WERI-Rb-1 (cell line): ENCODE results near the gene CHD5.
"Not testable (repeated sequence)": the region's sequence is repeated elsewhere in the genome, so short reads cannot be mapped to it uniquely, and the experiment has no call there.

ENCODE experiments used
- DNase-seq: peaks from one replicate; pipeline ENCODE4 v3.0.0-alpha.2; 2020
- H3K27ac ChIP-seq: fragments of 250-450 bp; sonication (Bioruptor Pico); 2 replicates; pipeline ENCODE4 v1.5.1; 2020; ENCODE audit warnings: mild to moderate bottlenecking, moderate library complexity
- H3K27me3 ChIP-seq: fragments of 250-450 bp; sonication (Bioruptor Pico); 2 replicates; pipeline ENCODE4 v1.5.1; 2021; ENCODE audit warnings: mild to moderate bottlenecking, low read depth, moderate library complexity; ENCODE audit not compliant: insufficient read depth, severe bottlenecking
- H3K36me3 ChIP-seq: fragments of 250-450 bp; sonication (Bioruptor Pico); 2 replicates; pipeline ENCODE4 v1.5.1; 2020; ENCODE audit warnings: mild to moderate bottlenecking, moderate library complexity
- H3K4me3 ChIP-seq: 2 replicates; pipeline ENCODE4 v1.5.1; 2011; ENCODE audit warnings: low read depth, mild to moderate bottlenecking, control low read depth, low read length
- H3K9me3 ChIP-seq: fragments of 250-450 bp; sonication (Bioruptor Pico); 2 replicates; pipeline ENCODE4 v1.5.1; 2021; ENCODE audit warnings: mild to moderate bottlenecking, moderate library complexity; ENCODE audit not compliant: severe bottlenecking
- CTCF ChIP-seq: IDR thresholded peaks from 2 replicates; pipeline ENCODE4 v1.5.1; 2011; ENCODE audit warnings: low read depth, mild to moderate bottlenecking, control low read depth, inconsistent platforms, low read length

CHD5 gene

GRCh38 chr1:6077506-6077905 is 102.6 kb downstream of the CHD5 start:
- Histone ChIP-seq H3K27me3 (no peaks in the 10 kb centered on the region), H3K36me3 (peaks cover 5% of the 10 kb centered on the region), H3K4me3 (no peak overlapping the region), H3K27ac (no peak overlapping the region), H3K9me3 (no peaks in the 10 kb centered on the region)
- no peak for DNase-seq
- no peak for TF ChIP-seq CTCF

- not testable (repeated sequence) for H3K9me3 ChIP-seq, H3K36me3 ChIP-seq, H3K4me3 ChIP-seq, DNase-seq, H3K27ac ChIP-seq, H3K27me3 ChIP-seq
Observed at GRCh38 chr1:6077061-6077460, 103.1 kb downstream of the CHD5 start.

GRCh38 chr1:6075748-6076147 is 104.4 kb downstream of the CHD5 start:
- H3K27ac ChIP-seq = no peak overlapping the region
- peaks cover 5% of the 10 kb centered on the region for H3K36me3 ChIP-seq
- DNase-seq = no peak
- TF ChIP-seq CTCF = no peak
- no peaks in the 10 kb centered on the region for H3K27me3 ChIP-seq
- no peak overlapping the region for H3K4me3 ChIP-seq
- no peaks in the 10 kb centered on the region for H3K9me3 ChIP-seq

- peaks cover 5% of the 10 kb centered on the region for H3K36me3 ChIP-seq
- no peaks in the 10 kb centered on the region for H3K9me3 ChIP-seq
- no peak for TF ChIP-seq CTCF
- H3K27me3 ChIP-seq = no peaks in the 10 kb centered on the region
- no peak overlapping the region for H3K4me3 ChIP-seq
- peak overlapping the region; percentile 40 for H3K27ac ChIP-seq
- no peak for DNase-seq
Observed at GRCh38 chr1:6074192-6074901, 105.8 kb downstream of the CHD5 start.

GRCh38 chr1:6073480-6074053 is 106.6 kb downstream of the CHD5 start:
- no peak overlapping the region for H3K4me3 ChIP-seq
- DNase-seq = no peak
- H3K27me3 ChIP-seq = no peaks in the 10 kb centered on the region
- H3K36me3 ChIP-seq = peaks cover 5% of the 10 kb centered on the region
- no peaks in the 10 kb centered on the region for H3K9me3 ChIP-seq
- H3K27ac ChIP-seq = peak overlapping the region; percentile 40
- no peak for TF ChIP-seq CTCF

- no peak for TF ChIP-seq CTCF
Observed at GRCh38 chr1:6072774-6073479, 107.2 kb downstream of the CHD5 start.

More at GRCh38 chr1:6072774-6073479, 107.2 kb downstream of the CHD5 start:
- Histone ChIP-seq H3K27ac (no peak overlapping the region), H3K36me3 (peaks cover 5% of the 10 kb centered on the region), H3K9me3 (no peaks in the 10 kb centered on the region), H3K27me3 (no peaks in the 10 kb centered on the region), H3K4me3 (no peak overlapping the region)
- no peak for DNase-seq
